MM.1S (cell line): ENCODE data around the gene LARGE1.

Experiments used
- DNase-seq: peaks from one replicate; pipeline ENCODE4 v3.0.0-alpha.2; 2015
- H2AFZ ChIP-seq: fragments of 300-600 bp; sonication (generic); 2 replicates; pipeline ENCODE4 v1.6.0; 2016; ENCODE audit warnings: antibody characterized with exemption, low read length
- H3F3A ChIP-seq: fragments of 300-600 bp; sonication (generic); 2 replicates; pipeline ENCODE4 v1.6.1; 2016; ENCODE audit warnings: mild to moderate bottlenecking, antibody characterized with exemption, low read length, moderate library complexity, mixed read lengths; ENCODE audit not compliant: insufficient read depth
- H3K27ac ChIP-seq: fragments of 300-600 bp; sonication (generic); 2 replicates; pipeline ENCODE4 v1.5.1; 2016; ENCODE audit warnings: mild to moderate bottlenecking, low read length
- H3K27me3 ChIP-seq: fragments of 300-600 bp; sonication (generic); replicated peaks from 2 replicates; pipeline ENCODE4 v1.6.0; 2016; ENCODE audit warnings: low read length; ENCODE audit not compliant: insufficient read depth
- H3K36me3 ChIP-seq: fragments of 300-600 bp; sonication (generic); replicated peaks from 2 replicates; pipeline ENCODE4 v1.6.1; 2016; ENCODE audit warnings: mild to moderate bottlenecking, low read length, mixed read lengths; ENCODE audit not compliant: insufficient read depth
- H3K4me1 ChIP-seq: fragments of 300-600 bp; sonication (generic); 2 replicates; pipeline ENCODE4 v1.6.1; 2016; ENCODE audit warnings: low read length, mixed read lengths
- H3K4me2 ChIP-seq: fragments of 300-600 bp; sonication (generic); 2 replicates; pipeline ENCODE4 v1.6.0; 2016; ENCODE audit warnings: low read depth, low read length
- H3K4me3 ChIP-seq: fragments of 300-600 bp; sonication (generic); 2 replicates; pipeline ENCODE4 v1.5.1; 2016; ENCODE audit warnings: low read length, mixed read lengths
- H3K79me2 ChIP-seq: fragments of 300-600 bp; sonication (generic); 2 replicates; pipeline ENCODE4 v1.6.1; 2016; ENCODE audit warnings: mixed run types, low read length, mixed read lengths
- H3K9ac ChIP-seq: fragments of 300-600 bp; sonication (generic); 2 replicates; pipeline ENCODE4 v1.6.1; 2016; ENCODE audit warnings: low read length, mixed read lengths
- H3K9me2 ChIP-seq: fragments of 300-600 bp; sonication (generic); replicated peaks from 2 replicates; pipeline ENCODE4 v1.6.1; 2016; ENCODE audit warnings: mild to moderate bottlenecking, low read length, mixed read lengths; ENCODE audit not compliant: insufficient read depth
- H3K9me3 ChIP-seq: fragments of 300-600 bp; sonication (generic); replicated peaks from 2 replicates; pipeline ENCODE4 v1.6.1; 2016; ENCODE audit warnings: mild to moderate bottlenecking, low read length, mixed read lengths; ENCODE audit not compliant: insufficient read depth
- H4K20me1 ChIP-seq: fragments of 300-600 bp; sonication (generic); 2 replicates; pipeline ENCODE4 v1.6.1; 2016; ENCODE audit warnings: mild to moderate bottlenecking, low read length, moderate library complexity, mixed read lengths; ENCODE audit not compliant: insufficient read depth
- CTCF ChIP-seq: fragments of 300-600 bp; sonication (generic); IDR thresholded peaks from 2 replicates; pipeline ENCODE4 v1.5.1; 2016; ENCODE audit warnings: antibody characterized with exemption, low read length, mixed read lengths
- EZH2 ChIP-seq: fragments of 300-600 bp; sonication (generic); optimal IDR thresholded peaks from 2 replicates; pipeline ENCODE3; 2017; ENCODE audit warnings: low read depth, mild to moderate bottlenecking, antibody characterized with exemption, low read length, mixed read lengths
- EZH2phosphoT487 ChIP-seq: fragments of 300-600 bp; sonication (generic); IDR thresholded peaks from 2 replicates; pipeline ENCODE4 v1.6.1; 2018; ENCODE audit warnings: antibody characterized with exemption, low read length

The LARGE1 gene

GRCh38 chr22:33385611-33386010 is 534.7 kb downstream of the LARGE1 start:
- H3K4me1 ChIP-seq, result no peaks in the 10 kb centered on the region
- H3K9me3 ChIP-seq, result no peaks in the 10 kb centered on the region
- H3K4me3 ChIP-seq, result no peak overlapping the region
- H3K4me2 ChIP-seq, result no peak overlapping the region
- no peaks in the 10 kb centered on the region for H3K9me2 ChIP-seq
- no peak for DNase-seq
- no peak overlapping the region for H3K9ac ChIP-seq
- TF ChIP-seq CTCF (no peak), EZH2 (no peak), EZH2phosphoT487 (no peak)
- no peaks in the 10 kb centered on the region for H3K79me2 ChIP-seq
- H2AFZ ChIP-seq, result no peak overlapping the region
- no peaks in the 10 kb centered on the region for H4K20me1 ChIP-seq
- no peaks in the 10 kb centered on the region for H3K36me3 ChIP-seq
- no peaks in the 10 kb centered on the region for H3K27me3 ChIP-seq
- no peaks in the 10 kb centered on the region for H3F3A ChIP-seq
- no peak overlapping the region for H3K27ac ChIP-seq

GRCh38 chr22:33382436-33382835 is 537.8 kb downstream of the LARGE1 start:
- Histone ChIP-seq H3K9ac (no peak overlapping the region), H3K27ac (no peak overlapping the region), H3K4me2 (no peak overlapping the region), H4K20me1 (no peaks in the 10 kb centered on the region), H3K27me3 (no peaks in the 10 kb centered on the region), H3K4me3 (no peak overlapping the region), H3K9me3 (no peaks in the 10 kb centered on the region), H2AFZ (no peak overlapping the region), H3F3A (no peaks in the 10 kb centered on the region), H3K36me3 (no peaks in the 10 kb centered on the region), H3K9me2 (no peaks in the 10 kb centered on the region), H3K4me1 (no peaks in the 10 kb centered on the region), H3K79me2 (no peaks in the 10 kb centered on the region)
- no peak for DNase-seq
- TF ChIP-seq CTCF, result no peak
- no peak for TF ChIP-seq EZH2phosphoT487
- no peak for TF ChIP-seq EZH2

GRCh38 chr22:33381531-33382406 is 538.5 kb downstream of the LARGE1 start:
- H4K20me1 ChIP-seq, result no peaks in the 10 kb centered on the region
- no peaks in the 10 kb centered on the region for H3K4me1 ChIP-seq
- no peak overlapping the region for H3K27ac ChIP-seq
- H3K36me3 ChIP-seq, result no peaks in the 10 kb centered on the region
- H3K4me3 ChIP-seq, result no peak overlapping the region
- H3K79me2 ChIP-seq, result no peaks in the 10 kb centered on the region
- H3K9me3 ChIP-seq, result no peaks in the 10 kb centered on the region
- no peak overlapping the region for H2AFZ ChIP-seq
- H3K27me3 ChIP-seq, result no peaks in the 10 kb centered on the region
- no peak overlapping the region for H3K9ac ChIP-seq
- no peak for TF ChIP-seq EZH2phosphoT487
- no peaks in the 10 kb centered on the region for H3K9me2 ChIP-seq
- DNase-seq, result no peak
- H3K4me2 ChIP-seq, result no peak overlapping the region
- H3F3A ChIP-seq, result no peaks in the 10 kb centered on the region
